Measurements from ENCODE around the gene ULBP2.
"Not testable (repeated sequence)": the region's sequence is repeated elsewhere in the genome, so short reads cannot be mapped to it uniquely, and the experiment has no call there.

Gene ULBP2

GRCh38 chr6:149953934-149954327, 12.1 kb downstream of the ULBP2 start:
- DNase-seq, result not testable (repeated sequence)

- not testable (repeated sequence) for DNase-seq
Measured at GRCh38 chr6:149954328-149954983, 12.6 kb downstream of the ULBP2 start.

GRCh38 chr6:149954984-149955653, 13.3 kb downstream of the ULBP2 start:
- not testable (repeated sequence) for DNase-seq

- DNase-seq, result not testable (repeated sequence)
Measured at GRCh38 chr6:149955654-149956317, 14.0 kb downstream of the ULBP2 start.

- not testable (repeated sequence) for DNase-seq
Measured at GRCh38 chr6:149958124-149958523, 16.3 kb downstream of the ULBP2 start.

GRCh38 chr6:149959806-149960205, 18.0 kb downstream of the ULBP2 start:
- not testable (repeated sequence) for DNase-seq

GRCh38 chr6:149960488-149960887, 18.7 kb downstream of the ULBP2 start:
- DNase-seq, result no peak

GRCh38 chr6:149961728-149962425, 20.1 kb downstream of the ULBP2 start:
- DNase-seq, result no peak

- DNase-seq, result no peak
Measured at GRCh38 chr6:149962461-149963211, 20.8 kb downstream of the ULBP2 start.

- peak; percentile 21 for DNase-seq
Measured at GRCh38 chr6:149963212-149963461, 21.3 kb downstream of the ULBP2 start.

GRCh38 chr6:149963462-149964307, 21.9 kb downstream of the ULBP2 start, which contains the start of gene ULBP1:
TSS of gene ULBP1 (plus strand) at chr6:149963943. CDS start at chr6:149964050, 107 bp downstream.
- DNase-seq, result peak; percentile 18

GRCh38 chr6:149964308-149965193, 22.7 kb downstream of the ULBP2 start:
- no peak for DNase-seq

GRCh38 chr6:149965194-149966020, 23.6 kb downstream of the ULBP2 start:
- DNase-seq, result no peak

GRCh38 chr6:149966319-149966718, 24.5 kb downstream of the ULBP2 start:
- not testable (repeated sequence) for DNase-seq

- no peak for DNase-seq
Measured at GRCh38 chr6:149967591-149967990, 25.8 kb downstream of the ULBP2 start.

GRCh38 chr6:149967999-149968398, 26.2 kb downstream of the ULBP2 start:
- not testable (repeated sequence) for DNase-seq

GRCh38 chr6:149968909-149969308, 27.1 kb downstream of the ULBP2 start:
- not testable (repeated sequence) for DNase-seq

GRCh38 chr6:149969635-149970034, 27.8 kb downstream of the ULBP2 start:
- no peak for DNase-seq

- not testable (repeated sequence) for DNase-seq
Measured at GRCh38 chr6:149974394-149974793, 32.6 kb downstream of the ULBP2 start.

GRCh38 chr6:149974825-149975224, 33.0 kb downstream of the ULBP2 start:
- DNase-seq, result no peak

All from NCI-H2081 treated with DMSO at 0.1 percent for 48 hours (cell line).